SK-N-SH (cell line): ENCODE data around the gene DES. TPM values are rescaled to one million over a fixed set of nuclear protein-coding genes. Genes with fewer than 3 reads are reported as not detected.

Source experiments
- CTCF ChIA-PET: fragments of 300-600, 350-600 bp; formaldehyde crosslinking; extraction: SDS; loops from one replicate; lab custom pipeline; 2021; lab: Yijun Ruan, JAX
- POLR2A ChIA-PET: fragments of 350-600 bp; sonication (Branson Sonifier 250); formaldehyde crosslinking; extraction: SDS; loops from one replicate; lab custom pipeline; 2020; ENCODE audit warnings: antibody characterized with exemption, inconsistent platforms; lab: Yijun Ruan, JAX
- DNase-seq: peaks from one replicate; pipeline ENCODE4 v3.0.0; 2012
- H2AFZ ChIP-seq: fragments of 200-600 bp; sonication (generic); 2 replicates; pipeline ENCODE4 v1.8.1; 2016; ENCODE audit warnings: antibody characterized with exemption, mild to moderate bottlenecking, low read depth
- H3F3A ChIP-seq: fragments of 200-600 bp; sonication (generic); replicated peaks from 2 replicates; pipeline ENCODE3; 2016; ENCODE audit warnings: antibody characterized with exemption, mild to moderate bottlenecking; ENCODE audit not compliant: insufficient read depth
- H3K27ac ChIP-seq, 2 experiments: fragments of 200-500 bp in 1 of 2; fragments of 200-600 bp in 1 of 2; sonication (Bioruptor generic) in 1 of 2; sonication (generic), shearing (Covaris generic) in 1 of 2; 2 replicates each; pipeline versions ENCODE4 v1.5.1 to v1.6.1; 2014 to 2016; ENCODE audit warnings: low read depth in 2 of 2, inconsistent platforms in 1 of 2, low read length in 1 of 2, mild to moderate bottlenecking in 1 of 2, mixed read lengths in 1 of 2
- H3K27me3 ChIP-seq: fragments of 200-600 bp; sonication (generic), shearing (Covaris generic); 2 replicates; pipeline ENCODE4 v1.6.1; 2016; ENCODE audit warnings: mixed run types; ENCODE audit not compliant: insufficient read depth
- H3K36me3 ChIP-seq, 2 experiments: fragments of 200-500 bp in 1 of 2; fragments of 200-600 bp in 1 of 2; sonication (Bioruptor generic) in 1 of 2; sonication (generic) in 1 of 2; replicated peaks in 1 of 2; 2 replicates each; pipeline versions ENCODE3 to v1.5.1; 2014 to 2016; ENCODE audit warnings: low read length in 1 of 2, mild to moderate bottlenecking in 1 of 2; ENCODE audit not compliant: insufficient read depth in 2 of 2, control insufficient read depth in 1 of 2
- H3K4me1 ChIP-seq, 2 experiments: fragments of 200-500 bp in 1 of 2; fragments of 200-600 bp in 1 of 2; sonication (Bioruptor generic) in 1 of 2; sonication (generic), shearing (Covaris generic) in 1 of 2; 2 replicates each; pipeline versions ENCODE4 v1.5.1 to v1.6.1; 2014 to 2016; ENCODE audit warnings: low read depth in 1 of 2, low read length in 1 of 2, mixed run types in 1 of 2; ENCODE audit not compliant: insufficient read depth in 2 of 2, control insufficient read depth in 1 of 2
- H3K4me2 ChIP-seq: fragments of 200-600 bp; sonication (generic), shearing (Covaris generic); 2 replicates; pipeline ENCODE4 v1.6.1; 2017; ENCODE audit warnings: mixed run types
- H3K4me3 ChIP-seq, 2 experiments: fragments of 200-500 bp in 1 of 2; fragments of 200-600 bp in 1 of 2; sonication (Bioruptor generic) in 1 of 2; sonication (generic), shearing (Covaris generic) in 1 of 2; 2 replicates each; pipeline versions ENCODE4 v1.5.1 to v1.8.1; 2014 to 2016; ENCODE audit warnings: low read depth in 2 of 2, inconsistent platforms in 1 of 2, low read length in 1 of 2, mild to moderate bottlenecking in 1 of 2, mixed read lengths in 1 of 2, moderate library complexity in 1 of 2
- H3K79me2 ChIP-seq: fragments of 200-600 bp; sonication (generic); 2 replicates; pipeline ENCODE4 v1.8.1; 2017; ENCODE audit warnings: mild to moderate bottlenecking; ENCODE audit not compliant: insufficient read depth
- H3K9ac ChIP-seq: fragments of 200-600 bp; sonication (generic); 2 replicates; pipeline ENCODE4 v1.6.1; 2017; ENCODE audit warnings: mixed run types
- H3K9me2 ChIP-seq: fragments of 200-600 bp; sonication (generic); 2 replicates; pipeline ENCODE4 v1.6.1; 2017; ENCODE audit warnings: mixed run types
- H3K9me3 ChIP-seq: fragments of 200-600 bp; sonication (generic); 2 replicates; pipeline ENCODE4 v1.6.1; 2017; ENCODE audit warnings: mixed run types, mild to moderate bottlenecking, moderate library complexity
- H4K20me1 ChIP-seq: fragments of 200-600 bp; sonication (generic); 2 replicates; pipeline ENCODE4 v1.6.1; 2017; ENCODE audit warnings: mild to moderate bottlenecking, mixed run types; ENCODE audit not compliant: insufficient read depth
- CHD2 ChIP-seq: fragments of 150-350 bp; IDR thresholded peaks from 2 replicates; pipeline ENCODE4 v1.6.1; 2018; ENCODE audit warnings: low read length; ENCODE audit not compliant: partially characterized antibody
- EZH2phosphoT487 ChIP-seq: fragments of 200-600 bp; sonication (generic); IDR thresholded peaks from 2 replicates; pipeline ENCODE4 v1.6.1; 2017; ENCODE audit warnings: low read depth, mixed run types, mild to moderate bottlenecking, antibody characterized with exemption, moderate library complexity, borderline replicate concordance
- FOXM1 ChIP-seq: IDR thresholded peaks from 2 replicates; pipeline ENCODE4 v1.4.0; 2012; ENCODE audit warnings: low read depth, mild to moderate bottlenecking
- GABPA ChIP-seq: IDR thresholded peaks from 2 replicates; pipeline ENCODE4 v1.4.0; 2012; ENCODE audit warnings: low read depth, mild to moderate bottlenecking
- JUND ChIP-seq: IDR thresholded peaks from 2 replicates; pipeline ENCODE4 v1.4.0; 2012
- MXI1 ChIP-seq: IDR thresholded peaks from 2 replicates; pipeline ENCODE4 v1.6.1; 2012; ENCODE audit warnings: mild to moderate bottlenecking, low read depth, low read length, improper control_type of control experiment
- NRF1 ChIP-seq: IDR thresholded peaks from 2 replicates; pipeline ENCODE4 v1.6.1; 2012; ENCODE audit warnings: low read depth, mild to moderate bottlenecking, low read length
- RFX5 ChIP-seq: IDR thresholded peaks from 2 replicates; pipeline ENCODE4 v1.6.1; 2012; ENCODE audit warnings: mild to moderate bottlenecking, improper control_type of control experiment, low read length
- RXRA ChIP-seq: IDR thresholded peaks from 2 replicates; pipeline ENCODE4 v1.4.0; 2012; ENCODE audit warnings: low read depth, mild to moderate bottlenecking, borderline replicate concordance
- SIN3A ChIP-seq: IDR thresholded peaks from 2 replicates; pipeline ENCODE4 v1.6.1; 2012; ENCODE audit warnings: low read depth, mild to moderate bottlenecking, low read length, moderate library complexity, borderline replicate concordance
- TAF1 ChIP-seq: IDR thresholded peaks from 2 replicates; pipeline ENCODE4 v1.6.1; 2012; ENCODE audit warnings: low read depth, mild to moderate bottlenecking, low read length, moderate library complexity, borderline replicate concordance
- TCF12 ChIP-seq: IDR thresholded peaks from 2 replicates; pipeline ENCODE4 v1.4.0; 2012
- YY1 ChIP-seq: IDR thresholded peaks from 2 replicates; pipeline ENCODE4 v1.4.0; 2012; ENCODE audit warnings: low read depth, mild to moderate bottlenecking
- WGBS: methylation state at CpG from one replicate; pipeline ENCODE4 v1.1.6; 2017; ENCODE audit warnings: low lambda C conversion rate; 5-methylcytosine and 5-hydroxymethylcytosine counted together
- polyA plus RNA-seq, 3 experiments: library from polyadenylated mRNA; depleted of rRNA; stranded (reverse); fragments of >200 nt; gene quantifications; 2 replicates each; pipeline ENCODE4 v1.2.3, GENCODE V29; 2012
- TF ChIP-seq, protein P1 (sequence below): fragments of 150-350 bp; IDR thresholded peaks from 2 replicates; pipeline ENCODE4 v1.6.1; 2017; ENCODE audit warnings: antibody characterized with exemption, low read length, low read depth, borderline replicate concordance
- TF ChIP-seq, protein P2 (sequence below): IDR thresholded peaks from 2 replicates; pipeline ENCODE4 v1.4.0; 2012; ENCODE audit warnings: low read depth, borderline replicate concordance
- TF ChIP-seq, protein P3 (sequence below): fragments of 200-600 bp; sonication (generic); IDR thresholded peaks from 2 replicates; pipeline ENCODE4 v1.6.1; 2017; ENCODE audit warnings: antibody characterized with exemption, mild to moderate bottlenecking, moderate library complexity
- TF ChIP-seq, protein P4 (sequence below): fragments of 150-350 bp; IDR thresholded peaks from 2 replicates; pipeline ENCODE4 v1.6.1; 2016; ENCODE audit warnings: mild to moderate bottlenecking, low read depth, low read length
- TF ChIP-seq, protein P5 (sequence below): IDR thresholded peaks from 2 replicates; pipeline ENCODE4; 2012

DES gene
- polyA plus RNA-seq, 1 of the 3 experiments (the other 2 are of a cell fraction) = 0.21 TPM

DNA sequence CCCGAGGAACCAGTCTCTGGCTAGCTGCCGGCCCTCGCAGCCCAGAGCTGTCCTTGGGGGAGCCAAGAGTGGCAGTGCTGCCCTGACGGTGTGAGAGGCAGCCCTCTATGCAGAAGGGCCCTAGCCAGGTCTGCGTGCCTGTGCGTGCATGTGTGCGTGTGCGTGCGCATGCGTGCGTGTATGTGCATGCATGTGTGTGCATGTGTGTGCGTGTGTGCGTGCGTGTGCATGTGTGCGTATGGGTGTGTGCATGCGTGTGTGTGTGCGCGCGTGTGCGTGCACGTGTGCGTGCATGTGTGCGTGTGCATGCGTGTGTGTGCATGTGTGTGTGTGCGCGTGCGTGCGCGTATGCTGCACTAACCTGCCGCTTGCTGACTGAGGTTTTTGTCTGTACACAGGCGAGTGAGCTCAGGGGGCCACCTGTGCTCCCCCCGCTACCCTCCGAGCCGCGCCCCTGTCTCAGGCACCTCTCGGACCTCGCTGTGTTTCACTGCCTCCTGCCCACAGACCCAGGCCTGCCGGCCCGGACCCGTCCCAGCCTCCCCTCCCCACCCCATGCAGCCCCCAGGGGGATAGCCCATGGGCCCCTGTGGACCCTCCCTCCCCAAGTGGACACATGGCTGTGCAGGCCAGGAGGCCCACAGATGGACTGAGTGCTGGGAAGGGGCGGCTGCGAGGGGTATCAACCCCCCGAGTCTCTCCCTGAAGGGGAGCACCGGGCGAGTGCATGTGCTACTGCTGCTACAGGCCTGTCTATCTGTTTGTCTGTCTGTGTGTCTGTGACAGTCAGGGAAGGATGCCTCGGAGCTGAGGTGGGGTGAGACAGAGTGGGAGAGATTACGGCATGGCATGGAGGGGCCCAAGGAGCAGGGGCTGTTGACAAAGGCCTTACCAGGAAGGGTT, 47.7 kb downstream of the DES start:
- Histone ChIP-seq H3F3A (peaks cover 6% of the 10 kb centered on the region), H4K20me1 (no peaks in the 10 kb centered on the region), H3K36me3 (peaks cover 34 to 52% of the 10 kb centered on the region in 2 experiments), H3K9ac (no peak overlapping the region), H3K9me2 (no peaks in the 10 kb centered on the region), H2AFZ (no peak overlapping the region), H3K4me2 (no peak overlapping the region), H3K9me3 (no peaks in the 10 kb centered on the region), H3K27me3 (no peaks in the 10 kb centered on the region), H3K27ac (no peak overlapping the region), H3K4me3 (no peak overlapping the region), H3K4me1 (peaks cover 10 to 14% of the 10 kb centered on the region in 2 experiments; a peak in 3 of 4 replicates), H3K79me2 (no peaks in the 10 kb centered on the region)
- DNase-seq = no peak
- POLR2A ChIA-PET = no interaction called here
- 91% methylated on average over 47 of the region's 47 CpGs for WGBS
- TF ChIP-seq SIN3A = no peak
- TF ChIP-seq JUND = no peak
- TF ChIP-seq YY1 = no peak
- TF ChIP-seq, protein P1, sequence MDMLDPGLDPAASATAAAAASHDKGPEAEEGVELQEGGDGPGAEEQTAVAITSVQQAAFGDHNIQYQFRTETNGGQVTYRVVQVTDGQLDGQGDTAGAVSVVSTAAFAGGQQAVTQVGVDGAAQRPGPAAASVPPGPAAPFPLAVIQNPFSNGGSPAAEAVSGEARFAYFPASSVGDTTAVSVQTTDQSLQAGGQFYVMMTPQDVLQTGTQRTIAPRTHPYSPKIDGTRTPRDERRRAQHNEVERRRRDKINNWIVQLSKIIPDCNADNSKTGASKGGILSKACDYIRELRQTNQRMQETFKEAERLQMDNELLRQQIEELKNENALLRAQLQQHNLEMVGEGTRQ = no peak
- TF ChIP-seq FOXM1 = no peak
- TF ChIP-seq TCF12 = no peak
- no peak for TF ChIP-seq RXRA
- TF ChIP-seq NRF1 = no peak
- no peak for TF ChIP-seq RFX5
- TF ChIP-seq, protein P2, sequence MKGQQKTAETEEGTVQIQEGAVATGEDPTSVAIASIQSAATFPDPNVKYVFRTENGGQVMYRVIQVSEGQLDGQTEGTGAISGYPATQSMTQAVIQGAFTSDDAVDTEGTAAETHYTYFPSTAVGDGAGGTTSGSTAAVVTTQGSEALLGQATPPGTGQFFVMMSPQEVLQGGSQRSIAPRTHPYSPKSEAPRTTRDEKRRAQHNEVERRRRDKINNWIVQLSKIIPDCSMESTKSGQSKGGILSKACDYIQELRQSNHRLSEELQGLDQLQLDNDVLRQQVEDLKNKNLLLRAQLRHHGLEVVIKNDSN = no peak
- TF ChIP-seq, protein P3, sequence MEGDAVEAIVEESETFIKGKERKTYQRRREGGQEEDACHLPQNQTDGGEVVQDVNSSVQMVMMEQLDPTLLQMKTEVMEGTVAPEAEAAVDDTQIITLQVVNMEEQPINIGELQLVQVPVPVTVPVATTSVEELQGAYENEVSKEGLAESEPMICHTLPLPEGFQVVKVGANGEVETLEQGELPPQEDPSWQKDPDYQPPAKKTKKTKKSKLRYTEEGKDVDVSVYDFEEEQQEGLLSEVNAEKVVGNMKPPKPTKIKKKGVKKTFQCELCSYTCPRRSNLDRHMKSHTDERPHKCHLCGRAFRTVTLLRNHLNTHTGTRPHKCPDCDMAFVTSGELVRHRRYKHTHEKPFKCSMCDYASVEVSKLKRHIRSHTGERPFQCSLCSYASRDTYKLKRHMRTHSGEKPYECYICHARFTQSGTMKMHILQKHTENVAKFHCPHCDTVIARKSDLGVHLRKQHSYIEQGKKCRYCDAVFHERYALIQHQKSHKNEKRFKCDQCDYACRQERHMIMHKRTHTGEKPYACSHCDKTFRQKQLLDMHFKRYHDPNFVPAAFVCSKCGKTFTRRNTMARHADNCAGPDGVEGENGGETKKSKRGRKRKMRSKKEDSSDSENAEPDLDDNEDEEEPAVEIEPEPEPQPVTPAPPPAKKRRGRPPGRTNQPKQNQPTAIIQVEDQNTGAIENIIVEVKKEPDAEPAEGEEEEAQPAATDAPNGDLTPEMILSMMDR = no peak
- TF ChIP-seq CHD2 = no peak
- no peak for TF ChIP-seq MXI1
- no peak for TF ChIP-seq TAF1
- TF ChIP-seq, protein P4, sequence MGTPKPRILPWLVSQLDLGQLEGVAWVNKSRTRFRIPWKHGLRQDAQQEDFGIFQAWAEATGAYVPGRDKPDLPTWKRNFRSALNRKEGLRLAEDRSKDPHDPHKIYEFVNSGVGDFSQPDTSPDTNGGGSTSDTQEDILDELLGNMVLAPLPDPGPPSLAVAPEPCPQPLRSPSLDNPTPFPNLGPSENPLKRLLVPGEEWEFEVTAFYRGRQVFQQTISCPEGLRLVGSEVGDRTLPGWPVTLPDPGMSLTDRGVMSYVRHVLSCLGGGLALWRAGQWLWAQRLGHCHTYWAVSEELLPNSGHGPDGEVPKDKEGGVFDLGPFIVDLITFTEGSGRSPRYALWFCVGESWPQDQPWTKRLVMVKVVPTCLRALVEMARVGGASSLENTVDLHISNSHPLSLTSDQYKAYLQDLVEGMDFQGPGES = no peak
- TF ChIP-seq GABPA = no peak
- TF ChIP-seq, protein P5, sequence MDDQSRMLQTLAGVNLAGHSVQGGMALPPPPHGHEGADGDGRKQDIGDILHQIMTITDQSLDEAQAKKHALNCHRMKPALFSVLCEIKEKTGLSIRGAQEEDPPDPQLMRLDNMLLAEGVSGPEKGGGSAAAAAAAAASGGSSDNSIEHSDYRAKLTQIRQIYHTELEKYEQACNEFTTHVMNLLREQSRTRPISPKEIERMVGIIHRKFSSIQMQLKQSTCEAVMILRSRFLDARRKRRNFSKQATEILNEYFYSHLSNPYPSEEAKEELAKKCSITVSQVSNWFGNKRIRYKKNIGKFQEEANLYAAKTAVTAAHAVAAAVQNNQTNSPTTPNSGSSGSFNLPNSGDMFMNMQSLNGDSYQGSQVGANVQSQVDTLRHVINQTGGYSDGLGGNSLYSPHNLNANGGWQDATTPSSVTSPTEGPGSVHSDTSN = no peak
- TF ChIP-seq EZH2phosphoT487 = no peak
- CTCF ChIA-PET = interaction anchor here (0.5 to 56.4 kb wide), 7 partner anchors 10 to 177 kb away, joined by 3 to 2824 read pairs (median 7); partner anchors contain the start of genes ASIC4, CHPF, GMPPA and TMEM198
